HG03575 (cell line): ENCODE data around the gene PHF20.
"Not testable (repeated sequence)": the region's sequence is repeated elsewhere in the genome, so short reads cannot be mapped to it uniquely, and the experiment has no call there.

ENCODE experiments used
- ATAC-seq: cut with Tn5 transposase; IDR thresholded peaks from one replicate; pipeline ENCODE4 v1.9.1; 2021; ENCODE audit not compliant: unreplicated experiment, insufficient number of reproducible peaks, low FRiP score; ENCODE audit errors: extremely low read depth

PHF20 gene

DNA sequence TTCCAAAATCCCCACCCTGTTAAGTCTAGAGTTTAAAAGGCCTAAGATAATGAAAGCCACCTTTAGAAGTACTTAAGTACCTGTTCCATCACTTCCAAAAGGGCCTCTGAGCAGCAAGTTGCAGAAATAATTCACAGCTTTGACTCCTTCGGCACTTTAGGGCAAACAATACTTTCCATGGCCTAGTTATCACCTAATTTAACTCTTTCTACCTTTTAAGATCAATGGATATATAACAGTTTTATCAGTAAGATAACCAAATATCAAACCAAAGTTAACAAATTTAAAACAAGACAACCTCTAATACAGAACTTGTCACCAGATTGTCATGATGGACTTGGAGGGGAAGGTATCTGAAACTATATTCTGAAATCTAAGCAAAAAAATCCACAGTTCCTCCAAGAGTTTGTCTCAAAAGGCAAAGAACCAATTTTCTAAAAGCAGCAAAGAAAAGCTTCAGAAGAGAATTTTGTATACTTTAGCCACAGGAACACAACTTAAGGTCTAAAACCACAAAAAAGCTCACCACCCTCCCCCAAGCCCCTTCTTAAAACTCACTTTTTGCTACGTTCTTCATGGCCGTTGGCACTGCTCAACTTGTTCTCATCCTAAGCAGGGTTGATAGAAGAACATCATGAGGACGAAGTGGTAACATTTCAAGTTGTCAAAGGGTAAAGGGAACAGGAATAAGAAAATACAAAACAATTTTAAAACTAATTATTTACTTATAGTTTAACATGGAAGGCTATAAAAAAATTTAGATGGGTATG lies 33.2 kb upstream of the PHF20 start:
- no peak for ATAC-seq

DNA sequence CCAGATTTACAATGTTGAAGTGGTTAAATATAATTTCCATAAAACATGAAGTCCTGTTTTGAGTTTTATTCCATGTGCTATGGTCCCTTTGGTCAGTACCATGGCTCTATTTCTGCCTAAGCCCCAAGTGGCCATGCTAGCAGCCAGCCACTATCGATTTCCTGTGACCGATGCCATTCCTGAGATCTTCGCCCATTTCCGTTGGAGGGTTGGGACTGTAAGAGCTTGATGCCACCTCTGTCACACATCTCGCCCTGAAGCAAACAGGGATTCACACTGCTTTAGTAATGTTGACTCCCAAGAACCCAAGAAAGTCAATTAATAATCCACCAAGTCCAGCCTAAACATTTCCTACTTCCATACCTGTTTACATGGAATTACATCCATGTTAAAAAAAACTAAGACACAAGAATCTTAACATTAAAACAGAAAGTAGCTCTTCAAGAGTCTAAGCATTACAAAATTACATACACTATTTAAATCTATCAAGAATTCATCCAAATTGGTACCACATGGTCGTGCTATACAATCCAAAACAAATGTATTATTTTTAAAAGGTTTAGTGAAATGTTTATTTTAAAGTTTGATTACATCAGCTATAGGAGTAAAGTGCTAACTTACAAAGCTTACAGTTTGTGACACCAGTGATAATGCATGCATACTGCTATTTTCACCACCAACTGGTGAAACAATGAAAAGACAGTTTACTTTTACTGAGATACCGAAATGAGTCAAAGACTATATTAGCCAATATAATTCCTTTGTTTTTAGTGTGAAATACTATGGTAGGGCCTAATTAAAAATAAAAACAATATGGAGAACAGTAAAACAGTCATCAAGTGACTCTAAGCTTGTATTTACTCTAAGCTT lies 32.3 kb upstream of the PHF20 start:
- no peak for ATAC-seq

DNA sequence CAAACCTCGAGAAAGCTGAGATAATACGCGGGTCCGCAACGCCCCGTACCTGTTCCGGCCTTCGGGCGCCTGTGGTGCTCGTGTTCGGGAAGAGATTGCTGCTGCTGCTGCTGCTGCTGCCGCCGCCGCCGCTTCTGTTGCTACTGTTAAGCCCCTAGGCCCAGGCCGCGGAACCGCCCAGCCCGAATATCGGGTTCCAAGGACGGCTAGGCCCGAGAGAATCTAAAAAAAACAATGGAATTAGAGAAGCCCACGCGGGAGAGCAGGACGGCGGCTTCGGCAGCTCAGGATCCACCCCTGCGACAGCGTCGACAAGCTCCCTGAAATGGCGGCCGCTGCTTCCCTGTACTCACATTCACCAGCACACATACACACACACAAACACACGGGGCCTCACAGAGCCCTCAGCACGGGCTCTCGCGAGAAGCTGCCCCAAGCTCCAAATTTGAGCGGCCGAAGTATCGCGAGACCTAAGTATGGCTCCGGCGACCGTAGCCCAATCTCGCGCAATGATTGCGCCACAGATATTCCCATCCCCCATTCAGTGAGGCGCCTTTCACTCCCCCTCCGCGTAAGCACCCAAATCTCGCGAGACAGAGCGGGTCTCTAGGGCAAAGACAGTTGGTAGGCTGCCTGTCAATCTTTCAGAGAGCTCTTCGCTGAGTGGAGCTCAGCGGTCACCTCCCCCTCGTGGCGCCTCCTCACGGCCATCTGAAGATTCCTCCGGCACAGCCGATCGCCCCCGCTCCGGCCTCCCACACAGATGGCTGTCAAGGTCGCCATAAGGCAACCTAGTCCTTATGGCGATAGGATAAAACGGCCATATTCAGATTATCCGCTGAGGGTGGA lies 29.7 kb upstream of the PHF20 start, which contains the start of gene RBM39:
Gene RBM39 (minus strand): TSS at position 369 of the 849 bp plus-strand sequence. CDS start 1,386 bp downstream, outside the sequence.
- ATAC-seq: peak; percentile 57

- ATAC-seq: no peak
These were observed 28.9 kb upstream of the PHF20 start for GRCh38 chr20:35742741-35743523.

DNA sequence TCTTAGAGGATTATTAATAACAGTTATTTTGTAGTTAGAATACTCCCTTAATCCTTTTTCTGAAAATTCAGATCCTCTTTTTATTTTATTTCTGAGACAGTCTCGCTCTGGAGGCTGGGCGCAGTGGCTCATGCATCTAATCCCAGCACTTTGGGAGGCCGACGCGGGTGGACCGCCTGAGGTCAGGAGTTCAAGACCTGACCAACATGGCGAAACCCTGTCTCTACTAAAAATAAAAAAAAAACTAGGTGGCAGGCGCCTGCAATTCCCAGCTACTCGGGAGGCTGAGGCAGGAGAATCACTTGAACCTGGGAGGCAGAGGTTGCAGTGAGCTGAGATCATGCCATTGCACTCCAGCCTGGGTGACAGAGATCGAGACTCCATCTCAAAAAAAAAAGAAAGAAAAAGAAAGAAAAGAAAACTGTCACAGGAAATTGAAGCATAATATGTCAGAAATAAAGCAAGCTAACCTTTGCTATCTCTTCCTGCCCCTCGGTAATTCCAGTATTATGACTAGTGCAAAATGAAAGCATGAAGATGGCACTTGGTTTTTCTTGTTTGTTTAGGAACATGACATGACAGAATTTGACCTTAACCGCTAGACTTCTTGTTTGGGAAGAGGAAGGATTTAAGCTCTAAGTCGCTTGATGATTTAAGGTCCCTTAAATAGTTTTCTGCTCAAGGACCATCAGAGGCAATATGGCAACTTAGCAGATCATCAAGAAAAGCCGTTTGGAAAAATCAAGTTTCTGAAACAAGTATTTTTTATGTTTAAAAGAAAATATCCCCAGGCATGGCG lies 27.9 kb upstream of the PHF20 start:
- ATAC-seq: no peak

- ATAC-seq: not testable (repeated sequence)
These were observed 27.3 kb upstream of the PHF20 start for GRCh38 chr20:35744492-35744841.

DNA sequence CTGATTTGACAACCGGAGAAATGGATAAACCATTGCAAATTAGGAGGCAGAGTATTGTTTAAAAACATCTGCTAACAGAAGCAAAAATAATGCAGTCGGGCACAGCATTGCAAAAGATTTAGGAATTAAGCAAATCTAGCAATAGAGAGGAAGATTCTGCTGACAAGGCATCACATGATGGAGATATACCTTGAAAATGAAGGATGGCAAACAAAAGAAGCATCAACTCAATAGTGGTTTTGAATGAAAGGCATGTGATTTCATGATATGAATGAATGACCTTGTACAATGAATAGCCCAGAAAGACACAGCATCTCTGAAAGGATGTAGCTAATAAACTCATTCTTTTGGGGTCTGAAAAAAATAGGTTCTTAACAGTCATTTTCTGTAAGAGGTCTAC lies 21.2 kb upstream of the PHF20 start:
- ATAC-seq: no peak

DNA sequence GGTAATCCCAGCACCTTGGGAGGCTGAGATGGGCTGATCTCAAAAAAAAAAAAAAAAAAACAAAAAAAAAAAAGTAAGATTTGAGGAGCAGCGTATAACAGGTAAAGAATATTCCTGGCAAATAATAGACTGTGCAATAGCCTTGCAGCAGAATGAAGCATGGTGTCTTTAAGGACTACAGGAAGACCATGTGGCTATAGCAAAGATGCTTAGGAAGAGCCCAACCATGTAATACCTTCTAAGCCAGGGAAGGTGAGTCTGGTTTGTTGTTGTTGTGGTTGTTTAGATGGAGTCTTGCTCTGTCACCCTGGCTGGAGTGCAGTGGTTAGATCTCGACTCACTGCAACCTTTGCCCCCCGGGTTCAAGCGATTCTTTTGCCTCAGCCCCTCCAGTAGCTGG lies 15.4 kb upstream of the PHF20 start:
- ATAC-seq: no peak

DNA sequence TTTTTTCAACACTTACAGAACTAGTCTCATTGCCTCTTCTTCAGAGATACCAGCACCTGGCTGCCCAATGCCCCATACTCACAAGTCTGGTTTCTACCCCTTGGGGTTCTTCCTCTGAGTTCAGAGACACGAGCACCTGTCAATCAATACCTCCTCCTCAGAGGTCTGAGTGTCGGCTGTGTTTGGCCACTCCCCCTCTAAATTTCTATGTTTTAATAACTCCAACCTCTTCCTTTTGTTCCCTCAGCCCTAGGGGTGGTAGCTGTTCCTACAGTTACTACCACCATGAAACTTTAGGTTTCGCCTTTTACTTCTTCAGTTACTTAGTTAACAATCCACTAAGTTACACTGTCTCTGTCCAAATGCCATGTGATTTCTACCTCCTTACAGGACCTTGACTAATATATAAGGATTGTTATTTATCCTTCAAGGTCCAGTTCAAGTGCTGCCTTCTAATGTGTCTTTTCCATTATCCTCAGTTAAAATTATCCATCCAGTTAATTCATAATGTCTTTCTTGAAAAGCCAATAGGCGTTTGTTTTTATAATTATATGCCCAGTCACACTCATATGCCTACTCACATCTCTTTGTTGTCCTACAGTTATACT lies 14.6 kb upstream of the PHF20 start:
- ATAC-seq: no peak

GRCh38 chr20:35761548-35761947 lies 10.3 kb upstream of the PHF20 start:
- ATAC-seq: not testable (repeated sequence)

DNA sequence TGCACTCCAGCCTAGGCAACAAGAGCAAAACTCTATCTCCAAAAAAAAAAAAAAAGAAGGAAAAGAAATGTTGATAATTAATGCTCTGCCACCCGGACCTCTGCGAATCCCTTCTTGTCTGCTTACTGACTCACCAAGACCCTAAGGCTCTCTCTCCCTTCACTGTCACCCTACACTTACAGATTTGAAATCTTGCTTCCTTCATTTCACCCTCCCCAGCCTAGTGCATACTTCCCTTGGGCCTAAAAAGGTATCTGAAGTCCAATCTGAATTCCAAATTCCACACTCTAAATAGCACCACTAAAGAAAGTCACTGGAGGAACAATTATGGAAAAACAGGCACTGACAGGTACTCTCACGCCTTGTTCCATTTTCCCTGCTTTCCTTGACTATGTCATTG lies 9.4 kb upstream of the PHF20 start:
- no peak for ATAC-seq

DNA sequence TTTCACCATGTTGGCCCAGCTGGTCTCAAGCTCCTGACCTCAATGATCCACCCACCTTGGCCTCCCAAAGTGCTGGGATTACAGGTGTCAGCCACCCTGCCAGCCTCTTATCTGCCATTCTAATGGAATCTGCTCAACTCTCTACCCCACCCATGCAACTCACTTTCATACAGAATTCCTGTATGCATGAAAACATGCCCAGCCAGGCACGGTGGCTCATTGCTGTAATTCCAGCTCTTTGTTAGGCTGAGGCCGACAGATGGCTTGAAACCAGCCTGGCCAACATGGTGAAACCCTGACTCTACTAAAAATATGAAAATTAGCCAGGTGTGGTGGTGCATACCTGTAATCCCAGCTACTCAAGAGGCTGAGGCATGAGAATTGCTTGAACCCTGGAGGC lies 6.9 kb upstream of the PHF20 start:
- ATAC-seq: not testable (repeated sequence)

- no peak for ATAC-seq
These were observed 5.0 kb upstream of the PHF20 start for GRCh38 chr20:35766843-35767242.

- no peak for ATAC-seq
These were observed 3.9 kb upstream of the PHF20 start for GRCh38 chr20:35767683-35768481.

GRCh38 chr20:35768731-35769664 lies 2.8 kb upstream of the PHF20 start:
- no peak for ATAC-seq

DNA sequence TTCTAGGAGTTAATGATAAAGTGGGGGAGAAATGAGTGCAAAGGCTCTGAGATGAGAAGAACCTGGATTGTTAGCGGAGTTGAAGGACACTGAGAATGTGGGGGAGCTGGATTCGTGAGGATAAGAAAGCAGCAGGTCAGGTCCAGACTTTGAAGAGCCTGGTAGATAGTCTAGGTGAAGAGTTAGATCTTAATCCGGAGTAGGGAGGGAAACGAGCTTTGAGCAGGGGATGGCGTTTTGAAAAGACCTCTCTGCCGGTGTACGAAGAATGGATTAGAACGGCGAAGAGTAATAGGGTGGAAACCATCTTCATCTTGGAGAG lies 487 bp upstream of the PHF20 start:
- ATAC-seq: no peak
